Keratinocyte (primary cell): Measurements from ENCODE around the gene FTH1.

Source experiments
- CTCF ChIP-seq, 3 experiments: IDR thresholded peaks in 1 of 3; conservative IDR thresholded peaks in 1 of 3; optimal IDR thresholded peaks in 1 of 3; 2 replicates in 2 of 3; 3 replicates in 1 of 3; pipeline versions ENCODE3 to v1.5.1; 2011; ENCODE audit warnings: low read length in 3 of 3, mild to moderate bottlenecking in 3 of 3, moderate library complexity in 2 of 3, control low read depth in 1 of 3, inconsistent platforms in 1 of 3; ENCODE audit not compliant: insufficient read depth in 2 of 3; ENCODE audit errors: extremely low read depth in 1 of 3
- EZH2 ChIP-seq: IDR thresholded peaks from one replicate; pipeline ENCODE4 v1.6.1; 2012; ENCODE audit warnings: inconsistent platforms, mild to moderate bottlenecking, low read length, moderate library complexity

DNA sequence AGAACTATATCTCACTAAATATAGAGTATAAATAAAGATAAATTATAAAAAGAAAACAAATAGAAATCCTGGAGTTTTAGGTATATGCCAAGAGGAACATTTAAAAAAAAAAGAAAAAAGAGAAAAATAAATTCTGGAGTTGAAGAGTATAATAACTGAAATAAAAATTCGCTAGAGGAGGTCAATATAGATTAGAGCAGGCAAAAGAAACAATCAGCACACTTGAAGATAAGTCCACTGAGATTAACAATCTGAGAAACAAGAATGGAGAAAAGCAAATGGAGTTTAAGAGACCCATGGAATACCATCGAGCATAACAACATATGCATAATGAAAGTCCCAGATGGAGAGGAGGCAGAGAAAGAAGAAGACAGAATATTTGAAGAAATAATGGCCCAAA lies 31.6 kb downstream of the FTH1 start:
- TF ChIP-seq CTCF (optimal IDR thresholded peaks at IDR 0.05 in 1 of 3, IDR thresholded peaks at IDR 0.05 in 1 of 3, conservative IDR thresholded peaks at IDR 0.05 in 1 of 3; ENCODE audit: extremely low read depth in 1 of 3, insufficient read depth in 2 of 3, low read length in 3 of 3), result no peak
- TF ChIP-seq EZH2, result no peak
